Upper lobe of left lung (tissue), 4 donors: ENCODE measurements around the gene CDK5RAP2.

ENCODE experiments used
- EP300 ChIP-seq, 4 donors: sonication (generic); formaldehyde crosslinking; IDR thresholded peaks; one replicate each; pipeline ENCODE4 v1.5.1; 2017; ENCODE audit warnings: antibody characterized with exemption in 4 of 4, control low read depth in 2 of 4
- POLR2A ChIP-seq, 4 donors: fragments of 450-650 bp; IDR thresholded peaks; one replicate each; pipeline ENCODE4 v1.5.1; 2016 to 2017; ENCODE audit warnings: antibody characterized with exemption in 4 of 4, mild to moderate bottlenecking in 2 of 4
- POLR2AphosphoS5 ChIP-seq, 2 donors: sonication (generic); formaldehyde crosslinking; IDR thresholded peaks; one replicate each; pipeline ENCODE4 v1.5.1; 2017; ENCODE audit warnings: antibody characterized with exemption in 2 of 2
- TF ChIP-seq, protein P1 (sequence below), 6 experiments: fragments of 450-650 bp in 4 of 6; fragments of 200-600 bp in 2 of 6; sonication (generic) in 2 of 6; IDR thresholded peaks; one replicate each; pipeline ENCODE4 v1.5.1; 2016 to 2019; ENCODE audit warnings: antibody characterized with exemption in 6 of 6

DNA sequence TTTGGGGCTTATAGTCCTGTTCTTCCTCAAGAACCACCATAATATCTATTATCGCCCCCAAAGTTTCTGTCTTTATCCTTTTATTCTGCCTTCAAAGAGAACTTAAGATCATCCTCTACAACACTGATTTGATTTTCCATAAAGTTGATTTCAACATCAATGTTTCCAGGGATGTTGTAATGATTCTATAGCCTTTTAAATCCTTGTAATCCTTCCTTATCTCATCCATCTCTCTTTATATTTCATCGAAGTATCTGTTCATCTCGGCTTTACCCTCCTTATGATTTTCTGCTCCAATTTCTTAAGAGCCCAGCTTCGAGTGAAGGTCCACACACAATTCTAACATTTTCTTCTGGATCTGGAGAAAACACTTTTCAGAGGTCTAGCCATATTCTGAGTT, 218.4 kb downstream of the CDK5RAP2 start:
- TF ChIP-seq, protein P1, sequence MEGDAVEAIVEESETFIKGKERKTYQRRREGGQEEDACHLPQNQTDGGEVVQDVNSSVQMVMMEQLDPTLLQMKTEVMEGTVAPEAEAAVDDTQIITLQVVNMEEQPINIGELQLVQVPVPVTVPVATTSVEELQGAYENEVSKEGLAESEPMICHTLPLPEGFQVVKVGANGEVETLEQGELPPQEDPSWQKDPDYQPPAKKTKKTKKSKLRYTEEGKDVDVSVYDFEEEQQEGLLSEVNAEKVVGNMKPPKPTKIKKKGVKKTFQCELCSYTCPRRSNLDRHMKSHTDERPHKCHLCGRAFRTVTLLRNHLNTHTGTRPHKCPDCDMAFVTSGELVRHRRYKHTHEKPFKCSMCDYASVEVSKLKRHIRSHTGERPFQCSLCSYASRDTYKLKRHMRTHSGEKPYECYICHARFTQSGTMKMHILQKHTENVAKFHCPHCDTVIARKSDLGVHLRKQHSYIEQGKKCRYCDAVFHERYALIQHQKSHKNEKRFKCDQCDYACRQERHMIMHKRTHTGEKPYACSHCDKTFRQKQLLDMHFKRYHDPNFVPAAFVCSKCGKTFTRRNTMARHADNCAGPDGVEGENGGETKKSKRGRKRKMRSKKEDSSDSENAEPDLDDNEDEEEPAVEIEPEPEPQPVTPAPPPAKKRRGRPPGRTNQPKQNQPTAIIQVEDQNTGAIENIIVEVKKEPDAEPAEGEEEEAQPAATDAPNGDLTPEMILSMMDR (IDR thresholded peaks at IDR 0.05): no peak
- TF ChIP-seq POLR2AphosphoS5 (IDR thresholded peaks at IDR 0.05) (no peak), POLR2A (IDR thresholded peaks at IDR 0.05) (no peak), EP300 (IDR thresholded peaks at IDR 0.05) (no peak)
